Measurements from ENCODE around the gene CASR. TPM values are rescaled to one million over a fixed set of nuclear protein-coding genes. Genes with fewer than 3 reads are reported as not detected.

The CASR gene
- total RNA-seq, 1 donor from 2014 or later: not detected

GRCh38 chr3:122316368-122316767 lies 132.9 kb downstream of the CASR start:
- no peak overlapping the region for H3K4me3 Mint-ChIP-seq (ENCODE audit: unreplicated experiment)
- no peaks in the 10 kb centered on the region for H3K4me1 Mint-ChIP-seq (ENCODE audit: low read depth, unreplicated experiment)
- no peak for DNase-seq
- H3K27ac Mint-ChIP-seq (ENCODE audit: unreplicated experiment): no peak overlapping the region
- no peaks in the 10 kb centered on the region for H3K36me3 Mint-ChIP-seq (ENCODE audit: unreplicated experiment)
- H3K27me3 Mint-ChIP-seq (ENCODE audit: unreplicated experiment): peaks cover 2% of the 10 kb centered on the region
- H3K9me3 Mint-ChIP-seq (ENCODE audit: unreplicated experiment): peaks cover 2% of the 10 kb centered on the region
- no peak for TF ChIP-seq CTCF (IDR thresholded peaks at IDR 0.05; ENCODE audit: partially characterized antibody, unreplicated experiment)

GRCh38 chr3:122318620-122319019 lies 135.2 kb downstream of the CASR start:
- no peak for DNase-seq
- Mint-ChIP-seq H3K27me3 (ENCODE audit: unreplicated experiment) (peaks cover 2% of the 10 kb centered on the region), H3K27ac (ENCODE audit: unreplicated experiment) (no peak overlapping the region), H3K4me1 (ENCODE audit: low read depth, unreplicated experiment) (no peaks in the 10 kb centered on the region), H3K9me3 (ENCODE audit: unreplicated experiment) (peaks cover 2% of the 10 kb centered on the region), H3K4me3 (ENCODE audit: unreplicated experiment) (no peak overlapping the region), H3K36me3 (ENCODE audit: unreplicated experiment) (no peaks in the 10 kb centered on the region)
- no peak for TF ChIP-seq CTCF (IDR thresholded peaks at IDR 0.05; ENCODE audit: partially characterized antibody, unreplicated experiment)

- no peaks in the 10 kb centered on the region for H3K27me3 Mint-ChIP-seq (ENCODE audit: unreplicated experiment)
- H3K4me1 Mint-ChIP-seq (ENCODE audit: low read depth, unreplicated experiment): no peaks in the 10 kb centered on the region
- no peak for DNase-seq
- peaks cover 2% of the 10 kb centered on the region for H3K9me3 Mint-ChIP-seq (ENCODE audit: unreplicated experiment)
- H3K4me3 Mint-ChIP-seq (ENCODE audit: unreplicated experiment): no peak overlapping the region
- no peaks in the 10 kb centered on the region for H3K36me3 Mint-ChIP-seq (ENCODE audit: unreplicated experiment)
- H3K27ac Mint-ChIP-seq (ENCODE audit: unreplicated experiment): no peak overlapping the region
- TF ChIP-seq CTCF (IDR thresholded peaks at IDR 0.05; ENCODE audit: partially characterized antibody, unreplicated experiment): no peak
Measured at GRCh38 chr3:122322095-122323075, 138.9 kb downstream of the CASR start.

GRCh38 chr3:122324871-122325323 lies 141.4 kb downstream of the CASR start, which contains the start of gene CSTA:
Gene CSTA (plus strand): TSS chr3:122325248. CDS start chr3:122325293, 45 bp downstream.
- no peak for DNase-seq
- no peaks in the 10 kb centered on the region for H3K36me3 Mint-ChIP-seq (ENCODE audit: unreplicated experiment)
- H3K4me1 Mint-ChIP-seq (ENCODE audit: low read depth, unreplicated experiment): no peaks in the 10 kb centered on the region
- H3K9me3 Mint-ChIP-seq (ENCODE audit: unreplicated experiment): no peaks in the 10 kb centered on the region
- no peak within 1 kb of the TSS for H3K27ac Mint-ChIP-seq (ENCODE audit: unreplicated experiment)
- no peak for TF ChIP-seq CTCF (IDR thresholded peaks at IDR 0.05; ENCODE audit: partially characterized antibody, unreplicated experiment)
- no peak within 1 kb of the TSS for H3K4me3 Mint-ChIP-seq (ENCODE audit: unreplicated experiment)
- no peaks in the 10 kb centered on the region for H3K27me3 Mint-ChIP-seq (ENCODE audit: unreplicated experiment)

GRCh38 chr3:122325769-122326168 lies 142.3 kb downstream of the CASR start:
- no peak for TF ChIP-seq CTCF (IDR thresholded peaks at IDR 0.05; ENCODE audit: partially characterized antibody, unreplicated experiment)
- H3K36me3 Mint-ChIP-seq (ENCODE audit: unreplicated experiment): no peaks in the 10 kb centered on the region
- no peaks in the 10 kb centered on the region for H3K9me3 Mint-ChIP-seq (ENCODE audit: unreplicated experiment)
- H3K4me1 Mint-ChIP-seq (ENCODE audit: low read depth, unreplicated experiment): no peaks in the 10 kb centered on the region
- H3K27ac Mint-ChIP-seq (ENCODE audit: unreplicated experiment): no peak overlapping the region
- H3K4me3 Mint-ChIP-seq (ENCODE audit: unreplicated experiment): no peak overlapping the region
- no peaks in the 10 kb centered on the region for H3K27me3 Mint-ChIP-seq (ENCODE audit: unreplicated experiment)
- no peak for DNase-seq
